Ramos (cell line): ENCODE results near the gene FBXL4.

ENCODE experiments used
- in situ Hi-C: fragments of 300-500 bp; cut with MboI; formaldehyde crosslinking; loops from one replicate; pipeline ENCODE4 v1.14.3; 2022; ENCODE audit warnings: low sequenced_read_pairs; ENCODE audit not compliant: unreplicated experiment

FBXL4 gene

DNA sequence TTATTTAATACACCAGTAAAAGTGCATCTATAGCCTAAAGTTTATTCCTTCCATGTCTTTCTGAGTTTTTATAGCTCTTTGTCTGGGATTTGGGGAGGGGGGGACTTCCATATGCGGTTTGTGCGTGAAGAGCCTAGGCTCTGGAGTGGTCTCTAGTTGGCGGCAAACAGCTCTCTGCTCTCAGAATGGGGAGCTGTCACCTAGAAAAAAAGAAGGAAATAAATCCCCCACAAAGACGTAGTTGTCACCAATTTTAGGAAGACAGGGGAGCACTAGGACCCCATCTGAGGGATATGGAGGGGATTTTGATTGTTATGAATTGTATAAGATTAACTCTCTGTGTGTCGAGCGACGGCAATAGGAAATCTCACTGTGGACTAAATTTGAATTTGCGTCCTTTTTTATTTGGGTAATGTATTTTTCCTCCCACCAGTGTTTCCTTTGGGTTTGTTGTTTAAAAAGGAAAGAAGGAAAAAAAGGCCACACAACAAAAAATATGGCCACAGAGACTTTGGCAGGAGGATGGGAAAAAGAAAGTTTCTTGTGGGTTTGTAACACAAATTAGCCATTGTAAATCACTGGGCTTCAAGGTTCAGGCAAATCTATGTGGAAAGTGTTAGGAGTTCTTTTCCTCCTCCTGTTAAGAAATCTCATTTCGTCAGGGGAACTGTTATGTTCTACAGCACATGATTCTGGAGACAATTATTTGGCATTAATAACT lies 106.0 kb downstream of the FBXL4 start:
- in situ Hi-C loops, result loop anchor here (25.0 kb wide), 1 partner anchor 1354 kb away; no protein-coding TSS in a partner anchor

DNA sequence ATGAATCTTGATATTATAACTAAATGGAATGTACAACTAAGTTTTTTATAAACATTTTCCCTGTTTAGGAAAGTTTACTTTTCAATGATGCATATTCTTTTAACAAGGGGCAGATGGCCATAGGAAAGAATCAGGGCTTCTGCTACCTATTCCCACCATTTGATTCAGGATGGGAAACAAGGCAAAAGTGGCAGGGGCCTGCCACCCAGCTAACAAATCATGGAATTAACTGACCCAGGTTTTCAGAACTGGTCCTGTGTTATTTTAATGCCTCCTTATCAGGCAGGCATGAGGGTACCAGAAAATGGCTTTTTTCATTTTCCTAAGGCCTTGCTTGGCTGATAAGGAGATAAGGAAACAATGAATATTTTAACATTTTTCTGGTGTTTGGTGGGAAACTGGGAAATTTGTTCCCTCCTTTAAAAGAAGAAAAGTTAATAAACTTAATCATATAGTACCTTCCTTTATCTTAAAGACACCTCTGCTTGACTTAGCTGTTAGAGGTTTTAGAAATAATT lies 106.7 kb downstream of the FBXL4 start:
- in situ Hi-C loops, result loop anchor here (25.0 kb wide), 1 partner anchor 1354 kb away; no protein-coding TSS in a partner anchor

- in situ Hi-C loops, result loop anchor here (25.0 kb wide), 1 partner anchor 1353 kb away; no protein-coding TSS in a partner anchor
These were observed 107.4 kb downstream of the FBXL4 start for GRCh38 chr6:98840385-98840784.

DNA sequence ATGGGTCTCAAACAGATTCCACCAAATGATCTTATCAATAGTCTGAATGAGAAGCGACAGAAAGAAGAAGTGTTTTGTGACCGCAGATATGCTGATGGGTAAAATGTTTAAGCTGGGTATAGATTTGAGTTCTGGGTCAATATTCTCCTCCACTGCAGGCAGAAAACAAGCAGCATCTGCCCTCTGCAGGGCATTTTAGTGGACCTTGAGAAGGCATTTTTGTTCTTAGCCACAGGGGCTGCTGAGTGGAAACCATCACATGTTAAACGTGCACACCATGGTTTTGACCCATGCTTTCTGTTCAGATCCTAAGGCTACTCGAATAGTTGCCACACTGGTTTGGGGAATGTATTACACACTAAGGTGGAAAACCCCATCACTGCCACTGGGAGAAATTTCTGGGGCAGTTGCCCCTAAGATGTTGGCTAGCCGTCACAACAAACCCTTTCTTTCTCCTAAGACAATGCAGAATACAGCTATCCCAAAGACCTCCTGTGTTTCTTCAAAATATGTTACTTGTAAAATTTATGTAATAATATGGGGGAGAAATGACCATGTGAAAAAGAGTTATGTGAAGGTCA lies 107.9 kb downstream of the FBXL4 start:
- in situ Hi-C loops, result loop anchor here (25.0 kb wide), 1 partner anchor 1353 kb away; no protein-coding TSS in a partner anchor

- in situ Hi-C loops, result loop anchor here (25.0 kb wide), 1 partner anchor 1352 kb away; no protein-coding TSS in a partner anchor
These were observed 108.8 kb downstream of the FBXL4 start for GRCh38 chr6:98838975-98839374.

- in situ Hi-C loops, result loop anchor here (25.0 kb wide), 1 partner anchor 1351 kb away; no protein-coding TSS in a partner anchor
These were observed 109.7 kb downstream of the FBXL4 start for GRCh38 chr6:98838032-98838431.

GRCh38 chr6:98836962-98837944 lies 110.5 kb downstream of the FBXL4 start:
- in situ Hi-C loops, result loop anchor here (25.0 kb wide), 1 partner anchor 1350 kb away; no protein-coding TSS in a partner anchor

DNA sequence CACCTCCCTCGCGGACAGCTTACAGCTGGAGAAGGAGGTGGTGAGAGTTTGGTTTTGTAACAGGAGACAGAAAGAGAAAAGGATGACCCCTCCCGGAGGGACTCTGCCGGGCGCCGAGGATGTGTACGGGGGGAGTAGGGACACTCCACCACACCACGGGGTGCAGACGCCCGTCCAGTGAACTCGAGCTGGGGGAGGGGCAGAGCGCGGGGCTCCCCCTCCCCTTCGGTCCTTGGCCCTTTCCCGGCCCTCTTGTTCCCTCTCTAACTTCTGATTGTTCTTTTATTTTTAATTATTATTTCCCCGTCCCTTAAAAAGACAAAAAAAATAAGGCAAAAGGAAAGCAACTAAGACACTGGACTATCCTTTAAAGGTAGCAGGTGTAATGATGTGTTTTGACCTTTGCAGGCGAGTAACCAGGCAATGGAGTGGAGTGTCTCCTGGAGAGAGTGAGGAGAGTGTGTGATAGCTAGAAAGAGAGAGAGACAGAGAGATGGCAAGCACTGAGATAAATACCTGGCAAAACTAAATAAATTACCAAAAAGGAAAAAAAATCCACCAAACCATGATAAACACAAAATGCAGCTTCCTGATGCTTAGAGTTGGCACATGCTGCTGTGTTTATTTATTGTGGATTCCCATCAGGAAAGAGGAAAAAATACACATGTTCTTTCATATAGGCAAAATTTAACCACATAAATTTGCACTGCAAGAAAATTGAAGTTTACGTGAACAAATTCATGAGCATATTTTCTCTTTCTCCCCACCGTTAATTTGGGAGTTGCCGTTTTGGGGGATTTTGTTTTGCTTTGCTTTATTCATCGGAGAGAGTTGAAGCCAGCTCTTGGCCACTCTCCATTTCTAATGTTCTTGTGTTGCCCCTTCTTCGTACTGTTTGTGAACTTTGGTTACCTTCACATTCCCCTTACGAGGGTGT lies 111.5 kb downstream of the FBXL4 start:
- in situ Hi-C loops, result loop anchor here (25.0 kb wide), 1 partner anchor 1349 kb away; no protein-coding TSS in a partner anchor

- in situ Hi-C loops, result loop anchor here (25.0 kb wide), 1 partner anchor 1348 kb away; no protein-coding TSS in a partner anchor
These were observed 112.4 kb downstream of the FBXL4 start for GRCh38 chr6:98835149-98836024.

DNA sequence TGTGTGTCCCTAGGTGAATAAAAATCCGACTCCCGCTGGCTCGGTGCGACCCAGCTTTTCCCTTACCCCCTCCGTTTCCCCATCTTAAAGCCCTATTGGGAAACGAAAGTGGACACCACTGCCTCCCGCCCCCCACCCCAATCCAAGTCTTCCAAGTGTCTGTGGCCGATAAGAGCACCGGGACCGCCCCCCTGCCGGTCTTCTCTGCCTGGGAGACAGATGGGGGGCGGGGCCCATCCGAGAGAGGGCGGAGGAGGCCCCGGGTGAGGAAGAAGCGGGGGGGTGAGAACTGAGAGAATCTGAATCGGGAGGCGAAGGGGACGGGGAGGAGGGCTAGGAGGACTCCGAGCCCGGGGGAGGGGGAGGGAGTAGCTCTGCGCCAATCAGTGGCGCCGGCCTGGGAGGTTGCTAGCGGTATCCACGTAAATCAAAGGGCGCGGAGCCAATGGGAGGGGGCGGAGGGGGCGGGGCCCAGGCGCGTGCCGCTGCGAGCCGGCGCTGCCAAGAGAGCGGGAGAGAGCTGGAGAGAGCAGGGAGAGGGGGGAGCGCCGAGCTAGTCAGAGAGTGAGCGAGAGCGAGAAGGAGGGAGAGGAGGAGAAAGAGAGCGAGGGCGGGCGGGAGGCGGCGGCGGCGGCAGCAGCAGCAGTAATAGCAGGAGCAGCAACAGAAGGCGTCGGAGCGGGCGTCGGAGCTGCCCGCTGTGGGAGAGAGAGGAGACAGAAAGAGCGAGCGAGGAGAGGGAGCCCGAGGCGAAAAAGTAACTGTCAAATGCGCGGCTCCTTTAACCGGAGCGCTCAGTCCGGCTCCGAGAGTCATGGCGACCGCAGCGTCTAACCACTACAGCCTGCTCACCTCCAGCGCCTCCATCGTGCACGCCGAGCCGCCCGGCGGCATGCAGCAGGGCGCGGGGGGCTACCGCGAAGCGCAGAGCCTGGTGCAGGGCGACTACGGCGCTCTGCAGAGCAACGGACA lies 113.4 kb downstream of the FBXL4 start, which contains the start of gene POU3F2:
Gene POU3F2 (plus strand): TSS at position 515 of the 972 bp plus-strand sequence. CDS start 300 bp downstream, at position 815.
- in situ Hi-C loops, result loop anchor here (25.0 kb wide), 1 partner anchor 1347 kb away; no protein-coding TSS in a partner anchor

DNA sequence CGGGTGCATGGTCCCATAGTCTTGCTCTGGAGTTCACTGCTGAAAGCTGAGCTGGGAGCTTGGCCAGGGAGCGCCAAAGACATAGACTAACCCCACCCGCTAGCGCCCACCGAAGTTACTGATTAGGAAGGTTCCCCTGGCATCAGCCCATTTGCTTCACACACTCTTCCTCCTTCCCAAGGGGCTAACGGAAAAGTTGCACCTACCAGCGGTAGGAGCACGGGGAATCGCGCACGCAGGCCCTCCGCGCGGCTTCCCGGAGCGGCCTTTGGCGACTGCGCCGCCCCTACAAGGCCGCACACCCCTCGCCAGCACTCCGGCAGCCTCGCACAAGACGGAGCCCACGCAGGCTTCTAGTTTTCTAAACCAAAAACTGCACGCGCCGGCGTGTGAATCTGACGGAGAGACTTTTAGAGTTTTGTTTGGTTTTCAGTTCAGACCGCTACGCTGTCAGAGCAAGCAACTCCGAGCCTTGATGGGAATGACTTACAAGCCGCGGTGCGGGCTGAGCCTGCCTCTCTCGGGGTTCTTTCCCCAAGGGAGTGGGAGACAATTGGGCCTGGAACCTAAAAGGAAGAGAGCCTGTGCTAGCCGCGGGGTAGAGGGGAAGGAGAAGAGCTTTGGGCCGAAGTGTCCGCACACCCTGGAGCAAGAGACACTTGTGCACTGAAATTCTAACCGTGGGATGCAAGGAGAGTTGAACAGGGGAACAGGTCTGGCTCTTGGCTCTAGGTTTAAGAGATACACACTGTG lies 114.3 kb downstream of the FBXL4 start:
- in situ Hi-C loops, result loop anchor here (25.0 kb wide), 1 partner anchor 1346 kb away; no protein-coding TSS in a partner anchor

DNA sequence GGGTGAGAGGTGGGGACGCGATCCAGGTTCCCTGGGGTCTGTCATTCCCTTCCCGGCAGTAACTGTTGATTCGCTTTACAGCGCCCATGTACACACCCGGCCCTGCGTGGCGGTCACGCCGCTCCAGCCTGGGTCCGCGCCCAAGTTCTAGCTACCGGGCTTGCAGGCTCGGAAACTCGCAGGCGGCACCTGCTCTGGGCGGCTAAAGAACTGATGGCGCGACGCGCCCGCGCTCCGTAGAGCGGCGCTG lies 114.8 kb downstream of the FBXL4 start:
- in situ Hi-C loops, result loop anchor here (25.0 kb wide), 1 partner anchor 1346 kb away; no protein-coding TSS in a partner anchor

DNA sequence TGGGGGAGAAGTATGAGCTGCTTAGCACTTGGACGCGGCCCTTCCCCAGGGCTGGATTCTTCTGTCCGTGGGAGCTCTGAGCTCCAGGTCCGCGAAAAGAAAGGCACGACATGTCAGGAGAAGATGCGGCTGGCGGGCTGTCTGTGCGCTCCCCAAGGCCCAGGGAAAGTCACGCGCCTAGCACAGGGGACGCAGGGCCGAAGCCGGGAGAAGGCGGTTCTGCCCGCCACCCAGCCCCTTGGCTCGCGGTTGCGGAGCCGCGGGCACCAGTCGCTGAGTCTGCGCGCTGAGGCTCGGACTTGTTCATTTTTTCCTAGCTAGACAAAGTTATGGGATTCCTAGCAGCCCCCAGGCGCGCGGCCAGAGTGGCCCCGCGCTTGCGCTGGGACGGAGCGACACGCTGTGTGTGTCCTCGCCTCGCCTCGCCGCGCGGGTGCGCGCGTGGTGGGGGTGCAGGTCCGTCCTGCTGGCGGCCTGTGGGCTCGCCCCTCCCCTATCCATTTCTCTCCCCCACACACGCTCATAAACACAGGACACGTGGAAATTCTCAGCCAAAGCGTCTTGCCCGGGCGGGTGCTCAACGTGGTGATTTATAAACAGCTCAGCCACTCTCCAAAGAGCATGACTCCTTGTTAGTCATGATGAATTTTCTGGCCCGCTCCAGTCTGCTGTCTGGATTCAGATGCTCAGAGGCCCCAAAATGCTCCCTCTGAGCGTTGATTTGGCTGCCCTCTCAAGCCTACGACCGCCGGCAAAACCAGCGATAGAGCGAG lies 115.3 kb downstream of the FBXL4 start:
- in situ Hi-C loops, result loop anchor here (25.0 kb wide), 1 partner anchor 1345 kb away; no protein-coding TSS in a partner anchor

- in situ Hi-C loops, result loop anchor here (25.0 kb wide), 1 partner anchor 1345 kb away; no protein-coding TSS in a partner anchor
These were observed 115.8 kb downstream of the FBXL4 start for GRCh38 chr6:98831959-98832283.
